ENCODE measurements around the gene TBL1Y.
"Not testable (repeated sequence)": the region's sequence is repeated elsewhere in the genome, so short reads cannot be mapped to it uniquely, and the experiment has no call there.

DNA sequence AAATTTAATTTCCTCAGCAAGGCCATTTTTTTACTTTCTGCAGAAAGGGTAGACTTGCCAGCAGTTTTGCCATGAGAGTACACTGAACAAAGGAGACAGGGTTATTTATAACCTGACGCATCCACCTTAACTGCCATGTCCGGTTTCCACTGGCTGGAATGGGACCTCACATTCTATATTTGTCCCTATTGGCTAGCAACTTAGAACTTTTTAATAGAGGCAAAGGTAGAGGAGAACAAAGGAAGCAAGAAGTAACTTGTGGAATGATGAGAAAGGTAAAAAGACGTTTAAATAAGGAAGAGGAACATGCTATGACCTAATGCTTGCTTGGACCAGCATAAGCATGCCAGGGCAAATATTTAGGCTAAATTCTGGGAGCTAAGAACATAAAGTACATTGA lies 142.0 kb downstream of the TBL1Y start:
- TF ChIP-seq, protein P1, sequence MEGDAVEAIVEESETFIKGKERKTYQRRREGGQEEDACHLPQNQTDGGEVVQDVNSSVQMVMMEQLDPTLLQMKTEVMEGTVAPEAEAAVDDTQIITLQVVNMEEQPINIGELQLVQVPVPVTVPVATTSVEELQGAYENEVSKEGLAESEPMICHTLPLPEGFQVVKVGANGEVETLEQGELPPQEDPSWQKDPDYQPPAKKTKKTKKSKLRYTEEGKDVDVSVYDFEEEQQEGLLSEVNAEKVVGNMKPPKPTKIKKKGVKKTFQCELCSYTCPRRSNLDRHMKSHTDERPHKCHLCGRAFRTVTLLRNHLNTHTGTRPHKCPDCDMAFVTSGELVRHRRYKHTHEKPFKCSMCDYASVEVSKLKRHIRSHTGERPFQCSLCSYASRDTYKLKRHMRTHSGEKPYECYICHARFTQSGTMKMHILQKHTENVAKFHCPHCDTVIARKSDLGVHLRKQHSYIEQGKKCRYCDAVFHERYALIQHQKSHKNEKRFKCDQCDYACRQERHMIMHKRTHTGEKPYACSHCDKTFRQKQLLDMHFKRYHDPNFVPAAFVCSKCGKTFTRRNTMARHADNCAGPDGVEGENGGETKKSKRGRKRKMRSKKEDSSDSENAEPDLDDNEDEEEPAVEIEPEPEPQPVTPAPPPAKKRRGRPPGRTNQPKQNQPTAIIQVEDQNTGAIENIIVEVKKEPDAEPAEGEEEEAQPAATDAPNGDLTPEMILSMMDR (IDR thresholded peaks at IDR 0.05) = not testable (repeated sequence)
- TF ChIP-seq EP300, POLR2A (IDR thresholded peaks at IDR 0.05): not testable (repeated sequence)
